DOHH2 (cell line): ENCODE data around the gene B3GLCT.

ENCODE experiments used
- H3F3A ChIP-seq: fragments of 200-600 bp; sonication (generic), shearing (Covaris generic); 2 replicates; pipeline ENCODE4 v1.6.0; 2016; ENCODE audit warnings: antibody characterized with exemption, mild to moderate bottlenecking; ENCODE audit not compliant: control insufficient read depth, insufficient read depth
- H3K27ac ChIP-seq: fragments of 200-600 bp; sonication (generic); 2 replicates; pipeline ENCODE4 v1.5.1; 2014; ENCODE audit warnings: low read depth, mild to moderate bottlenecking, low read length, moderate library complexity
- H3K27me3 ChIP-seq: fragments of 200-600 bp; sonication (generic); 2 replicates; pipeline ENCODE4 v1.6.1; 2014; ENCODE audit warnings: mild to moderate bottlenecking, low read length, mixed read lengths; ENCODE audit not compliant: control insufficient read depth
- H3K36me3 ChIP-seq: fragments of 200-600 bp; sonication (generic); 2 replicates; pipeline ENCODE4 v1.6.1; 2014; ENCODE audit warnings: mild to moderate bottlenecking, low read length, moderate library complexity, mixed read lengths; ENCODE audit not compliant: control insufficient read depth
- H3K4me1 ChIP-seq: fragments of 200-600 bp; sonication (generic); 2 replicates; pipeline ENCODE4 v1.6.1; 2014; ENCODE audit warnings: mild to moderate bottlenecking, low read length, mixed read lengths; ENCODE audit not compliant: control insufficient read depth
- H3K4me2 ChIP-seq: fragments of 200-600 bp; sonication (generic); 2 replicates; pipeline ENCODE4 v1.6.0; 2014; ENCODE audit warnings: mild to moderate bottlenecking, low read length, moderate library complexity
- H3K4me3 ChIP-seq: fragments of 200-600 bp; sonication (generic); 2 replicates; pipeline ENCODE4 v1.5.1; 2014; ENCODE audit warnings: mild to moderate bottlenecking, low read length, mixed read lengths
- H3K79me2 ChIP-seq: fragments of 200-600 bp; sonication (generic); 2 replicates; pipeline ENCODE4 v1.6.1; 2014; ENCODE audit warnings: mild to moderate bottlenecking, low read length, mixed read lengths; ENCODE audit not compliant: control insufficient read depth
- H3K9me2 ChIP-seq: fragments of 200-600 bp; sonication (generic); replicated peaks from 2 replicates; pipeline ENCODE4 v1.6.1; 2014; ENCODE audit warnings: mild to moderate bottlenecking, low read length, mixed read lengths; ENCODE audit not compliant: control insufficient read depth
- H3K9me3 ChIP-seq: fragments of 200-600 bp; sonication (generic); 2 replicates; pipeline ENCODE4 v1.6.1; 2014; ENCODE audit warnings: antibody characterized with exemption, low read length, mixed read lengths; ENCODE audit not compliant: control insufficient read depth, insufficient read depth
- H4K20me1 ChIP-seq: fragments of 200-600 bp; sonication (generic); 2 replicates; pipeline ENCODE4 v1.6.0; 2014; ENCODE audit warnings: low read depth, mild to moderate bottlenecking, antibody characterized with exemption, low read length, moderate library complexity; ENCODE audit not compliant: control insufficient read depth, insufficient read depth
- CTCF ChIP-seq: fragments of 200-600 bp; sonication (generic); IDR thresholded peaks from one replicate; pipeline ENCODE4 v1.5.1; 2014; ENCODE audit warnings: antibody characterized with exemption, mild to moderate bottlenecking, low read depth, low read length; ENCODE audit not compliant: poor library complexity, severe bottlenecking
- EZH2phosphoT487 ChIP-seq: fragments of 200-600 bp; sonication (generic); IDR thresholded peaks from 2 replicates; pipeline ENCODE4 v1.6.1; 2017; ENCODE audit warnings: borderline replicate concordance, mild to moderate bottlenecking, antibody characterized with exemption, low read length, moderate library complexity, mixed read lengths

B3GLCT gene

GRCh38 chr13:31184451-31184850 is 15.3 kb upstream of the B3GLCT start:
- no peaks in the 10 kb centered on the region for H3K36me3 ChIP-seq
- no peaks in the 10 kb centered on the region for H3F3A ChIP-seq
- no peaks in the 10 kb centered on the region for H3K9me2 ChIP-seq
- H3K4me3 ChIP-seq, result no peak overlapping the region
- H3K79me2 ChIP-seq, result no peaks in the 10 kb centered on the region
- H3K27ac ChIP-seq, result no peak overlapping the region
- H3K9me3 ChIP-seq, result no peaks in the 10 kb centered on the region
- no peaks in the 10 kb centered on the region for H4K20me1 ChIP-seq
- no peaks in the 10 kb centered on the region for H3K4me1 ChIP-seq
- H3K27me3 ChIP-seq, result peaks cover 3% of the 10 kb centered on the region; the same call in 1 of the 2 replicates
- TF ChIP-seq CTCF (no peak), EZH2phosphoT487 (no peak)
- H3K4me2 ChIP-seq, result no peak overlapping the region

GRCh38 chr13:31184981-31185645 is 14.7 kb upstream of the B3GLCT start:
- H3K4me2 ChIP-seq, result no peak overlapping the region
- no peaks in the 10 kb centered on the region for H3K9me3 ChIP-seq
- no peaks in the 10 kb centered on the region for H4K20me1 ChIP-seq
- H3K4me1 ChIP-seq, result no peaks in the 10 kb centered on the region
- no peaks in the 10 kb centered on the region for H3K9me2 ChIP-seq
- H3K4me3 ChIP-seq, result no peak overlapping the region
- peaks cover 6% of the 10 kb centered on the region; the same call in 1 of the 2 replicates for H3K27me3 ChIP-seq
- no peaks in the 10 kb centered on the region for H3K36me3 ChIP-seq
- H3F3A ChIP-seq, result no peaks in the 10 kb centered on the region
- no peak overlapping the region for H3K27ac ChIP-seq
- H3K79me2 ChIP-seq, result no peaks in the 10 kb centered on the region
- TF ChIP-seq CTCF (no peak), EZH2phosphoT487 (no peak)

GRCh38 chr13:31191748-31192147 is 8.0 kb upstream of the B3GLCT start:
- Histone ChIP-seq H3K4me1 (no peaks in the 10 kb centered on the region), H3F3A (no peaks in the 10 kb centered on the region), H3K27ac (no peak overlapping the region), H3K79me2 (no peaks in the 10 kb centered on the region), H3K4me3 (no peak overlapping the region), H3K4me2 (no peak overlapping the region), H3K9me3 (no peaks in the 10 kb centered on the region), H4K20me1 (no peaks in the 10 kb centered on the region), H3K27me3 (peaks cover 11% of the 10 kb centered on the region; the same call in 1 of the 2 replicates), H3K9me2 (no peaks in the 10 kb centered on the region), H3K36me3 (no peaks in the 10 kb centered on the region)
- TF ChIP-seq CTCF (no peak), EZH2phosphoT487 (no peak)
